Bronchial epithelial cell (primary cell): ENCODE results near the gene SERPING1. TPM values are rescaled to one million over a fixed set of nuclear protein-coding genes. Genes with fewer than 3 reads are reported as not detected.

Experiments used
- DNase-seq: peaks from one replicate; pipeline ENCODE4 v3.0.0-alpha.2; 2010; ENCODE audit warnings: low read depth
- FAIRE-seq: peaks from 2 replicates; lab custom pipeline; 2011; peaks lifted over from hg19 to GRCh38; lab: Jason Lieb, UNC
- H3K27me3 ChIP-seq: 2 replicates; pipeline ENCODE4 v1.5.1; 2011; ENCODE audit warnings: low read length; ENCODE audit not compliant: control insufficient read depth, insufficient read depth
- H3K36me3 ChIP-seq: 2 replicates; pipeline ENCODE4 v1.5.1; 2011; ENCODE audit warnings: low read length; ENCODE audit not compliant: control insufficient read depth, insufficient read depth
- H3K4me3 ChIP-seq: 2 replicates; pipeline ENCODE4 v1.5.1; 2011; ENCODE audit warnings: mild to moderate bottlenecking, low read depth, low read length, control low read depth
- CTCF ChIP-seq: IDR thresholded peaks from 2 replicates; pipeline ENCODE4 v1.5.1; 2011; ENCODE audit warnings: mild to moderate bottlenecking, moderate library complexity, low read length, control low read depth, inconsistent platforms; ENCODE audit not compliant: insufficient read depth, severe bottlenecking
- total RNA-seq: library from RNA; depleted of rRNA; stranded (reverse); fragments of >200 nt; gene quantifications from 2 replicates; pipeline ENCODE4 v1.2.1, GENCODE V29; 2014

The SERPING1 gene
- total RNA-seq, 1 donor from 2014 or later = 1.3 TPM

- DNase-seq (no peak), FAIRE-seq (no peak)
- TF ChIP-seq CTCF = no peak
- Histone ChIP-seq H3K27me3 (no peaks in the 10 kb centered on the region), H3K4me3 (peak within 1 kb of the TSS; percentile 54), H3K36me3 (no peaks in the 10 kb centered on the region)
Measured at GRCh38 chr11:57567515-57568329, 29.8 kb upstream of the SERPING1 start, which contains the start of gene UBE2L6. UBE2L6 (minus strand) TSS chr11:57567672; CDS start chr11:57567611, 61 bp downstream.

- no peak for FAIRE-seq
- TF ChIP-seq CTCF = peak; percentile 94
- H3K27me3 ChIP-seq = no peaks in the 10 kb centered on the region
- peak; percentile 55 for DNase-seq
- H3K4me3 ChIP-seq = peak overlapping the region; percentile 54
- H3K36me3 ChIP-seq = no peaks in the 10 kb centered on the region
Measured at GRCh38 chr11:57568330-57568766, 29.1 kb upstream of the SERPING1 start.

- no peak overlapping the region for H3K4me3 ChIP-seq
- no peak for FAIRE-seq
- no peak for DNase-seq
- no peaks in the 10 kb centered on the region for H3K36me3 ChIP-seq
- no peak for TF ChIP-seq CTCF
- H3K27me3 ChIP-seq = peaks cover 2% of the 10 kb centered on the region
Measured at GRCh38 chr11:57571606-57572005, 25.9 kb upstream of the SERPING1 start.

- no peak for DNase-seq
- no peak for TF ChIP-seq CTCF
- no peak for FAIRE-seq
Measured at GRCh38 chr11:57574061-57574460, 23.4 kb upstream of the SERPING1 start.

GRCh38 chr11:57584341-57584740, 13.1 kb upstream of the SERPING1 start:
- Histone ChIP-seq H3K36me3 (no peaks in the 10 kb centered on the region), H3K4me3 (no peak overlapping the region), H3K27me3 (no peaks in the 10 kb centered on the region)
- TF ChIP-seq CTCF = no peak
- DNase-seq = no peak
- peak; percentile 50 for FAIRE-seq

More at GRCh38 chr11:57574061-57574460, 23.4 kb upstream of the SERPING1 start:
- no peak overlapping the region for H3K4me3 ChIP-seq
- H3K36me3 ChIP-seq = no peaks in the 10 kb centered on the region
- peaks cover 2% of the 10 kb centered on the region for H3K27me3 ChIP-seq
